ENCODE results near the gene NFIC. TPM values are rescaled to one million over a fixed set of nuclear protein-coding genes. Genes with fewer than 3 reads are reported as not detected.

NFIC gene
- total RNA-seq, 4 donors from 2014 or later, result 165 to 297 (median 211) TPM

GRCh38 chr19:3378352-3379150 is 12.2 kb downstream of the NFIC start:
- Histone ChIP-seq H3K4me1 (peaks cover 60 to 100% (median 99%) of the 10 kb centered on the region in 4 donors), H3K27ac (replicated peaks in 1 of 4) (peak overlapping the region; percentile 98 to 100 (median 100)), H3K27me3 (no peaks in the 10 kb centered on the region), H3K9me3 (no peaks in the 10 kb centered on the region), H3K36me3 (peaks cover 11 to 34% (median 23%) of the 10 kb centered on the region in 4 donors), H3K4me3 (no peak overlapping the region)
- intact Hi-C loops (cut with DNase I), result no loop called here
- DNase-seq (ENCODE audit: extremely low spot score), result no peak
- TF ChIP-seq EP300 (IDR thresholded peaks at IDR 0.05) (no peak), POLR2AphosphoS5 (IDR thresholded peaks at IDR 0.05) (peak in 1 of 2 donors; percentile 7)
- WGBS, result 60% methylated on average over 11 of the region's 11 CpGs

GRCh38 chr19:3380829-3381228 is 14.4 kb downstream of the NFIC start:
- Histone ChIP-seq H3K4me3 (no peak overlapping the region), H3K27ac (replicated peaks in 1 of 4) (peak overlapping the region; percentile 98 to 100 (median 100)), H3K9me3 (no peaks in the 10 kb centered on the region), H3K27me3 (no peaks in the 10 kb centered on the region), H3K4me1 (peaks cover 61 to 100% (median 99%) of the 10 kb centered on the region in 4 donors), H3K36me3 (peaks cover 11 to 35% (median 24%) of the 10 kb centered on the region in 4 donors)
- no peak for DNase-seq (ENCODE audit: extremely low spot score)
- 98% methylated on average over 11 of the region's 11 CpGs for WGBS
- TF ChIP-seq POLR2AphosphoS5 (IDR thresholded peaks at IDR 0.05), result no peak
- TF ChIP-seq EP300 (IDR thresholded peaks at IDR 0.05), result no peak
- no peak for TF ChIP-seq POLR2A (IDR thresholded peaks at IDR 0.05; ENCODE audit: low read depth)
- no peak for TF ChIP-seq CTCF (IDR thresholded peaks at IDR 0.05)
- intact Hi-C loops (cut with DNase I), result no loop called here

GRCh38 chr19:3381701-3382372 is 15.5 kb downstream of the NFIC start:
- H3K9me3 ChIP-seq, result no peaks in the 10 kb centered on the region
- H3K4me1 ChIP-seq, result peaks cover 64 to 100% (median 99%) of the 10 kb centered on the region in 4 donors
- TF ChIP-seq POLR2AphosphoS5 (IDR thresholded peaks at IDR 0.05) (peak in 1 of 2 donors; percentile 11), POLR2A (IDR thresholded peaks at IDR 0.05; ENCODE audit: low read depth) (no peak), EP300 (IDR thresholded peaks at IDR 0.05) (no peak), CTCF (IDR thresholded peaks at IDR 0.05) (no peak)
- peaks cover 11 to 35% (median 24%) of the 10 kb centered on the region in 4 donors for H3K36me3 ChIP-seq
- no peak for DNase-seq (ENCODE audit: extremely low spot score)
- H3K27me3 ChIP-seq, result no peaks in the 10 kb centered on the region
- peak overlapping the region; percentile 98 to 100 (median 100) for H3K27ac ChIP-seq (replicated peaks in 1 of 4)
- WGBS, result 87% methylated on average over 50 of the region's 59 CpGs
- peak overlapping the region in 2 of 4 donors; percentile 16 to 21 for H3K4me3 ChIP-seq
- intact Hi-C loops (cut with DNase I), result no loop called here

GRCh38 chr19:3382460-3383100 is 16.2 kb downstream of the NFIC start:
- WGBS, result 75% methylated on average over 14 of the region's 14 CpGs
- TF ChIP-seq EP300 (IDR thresholded peaks at IDR 0.05) (no peak), POLR2A (IDR thresholded peaks at IDR 0.05; ENCODE audit: low read depth) (no peak), POLR2AphosphoS5 (IDR thresholded peaks at IDR 0.05) (no peak), CTCF (IDR thresholded peaks at IDR 0.05) (no peak)
- Histone ChIP-seq H3K27ac (replicated peaks in 1 of 4) (peak overlapping the region; percentile 98 to 100 (median 100)), H3K36me3 (peaks cover 11 to 33% (median 24%) of the 10 kb centered on the region in 4 donors), H3K4me1 (peaks cover 70 to 100% (median 99%) of the 10 kb centered on the region in 4 donors), H3K9me3 (no peaks in the 10 kb centered on the region), H3K27me3 (no peaks in the 10 kb centered on the region), H3K4me3 (peak overlapping the region in 3 of 4 donors; percentile 15 to 32 (median 21))
- intact Hi-C loops (cut with DNase I), result no loop called here
- DNase-seq (ENCODE audit: extremely low spot score), result no peak
